ENCODE measurements around the gene SCN8A. TPM values are rescaled to one million over a fixed set of nuclear protein-coding genes. Genes with fewer than 3 reads are reported as not detected.
A peak's percentile ranks its signal among the peaks of the same experiment; 100 is the strongest.

The SCN8A gene
- total and polyA plus RNA-seq, 12 donors = 0.01 to 1.6 (median 0.35) TPM; not detected in 1

DNA sequence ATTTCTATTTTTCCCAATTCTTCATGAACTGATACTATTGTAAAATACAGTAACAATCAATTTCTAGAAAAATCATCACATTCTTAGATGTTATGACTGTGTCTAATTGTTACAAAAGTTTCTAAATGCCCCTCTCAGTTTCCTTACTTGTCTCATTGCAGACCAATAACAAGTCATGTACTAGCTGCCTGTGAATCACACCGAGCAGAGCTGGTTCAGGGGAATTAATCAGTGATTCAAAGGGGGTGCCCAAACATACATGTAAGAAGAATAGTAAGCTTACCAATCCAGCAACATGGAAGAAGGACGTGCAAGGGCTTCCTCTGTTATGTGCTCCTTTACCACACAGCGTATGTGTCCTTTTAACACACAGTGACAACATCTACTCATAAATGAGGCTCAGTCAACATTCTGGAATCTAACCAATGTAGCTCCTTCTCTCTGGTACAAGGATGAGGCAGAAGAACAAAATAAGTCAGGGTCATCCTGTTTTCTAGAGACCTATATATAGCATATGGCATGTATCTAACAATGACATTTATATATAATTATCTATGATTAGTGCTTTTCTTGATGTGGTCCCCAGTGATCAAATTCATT, 126.4 kb downstream of the SCN8A start:
- TF ChIP-seq, protein P1, sequence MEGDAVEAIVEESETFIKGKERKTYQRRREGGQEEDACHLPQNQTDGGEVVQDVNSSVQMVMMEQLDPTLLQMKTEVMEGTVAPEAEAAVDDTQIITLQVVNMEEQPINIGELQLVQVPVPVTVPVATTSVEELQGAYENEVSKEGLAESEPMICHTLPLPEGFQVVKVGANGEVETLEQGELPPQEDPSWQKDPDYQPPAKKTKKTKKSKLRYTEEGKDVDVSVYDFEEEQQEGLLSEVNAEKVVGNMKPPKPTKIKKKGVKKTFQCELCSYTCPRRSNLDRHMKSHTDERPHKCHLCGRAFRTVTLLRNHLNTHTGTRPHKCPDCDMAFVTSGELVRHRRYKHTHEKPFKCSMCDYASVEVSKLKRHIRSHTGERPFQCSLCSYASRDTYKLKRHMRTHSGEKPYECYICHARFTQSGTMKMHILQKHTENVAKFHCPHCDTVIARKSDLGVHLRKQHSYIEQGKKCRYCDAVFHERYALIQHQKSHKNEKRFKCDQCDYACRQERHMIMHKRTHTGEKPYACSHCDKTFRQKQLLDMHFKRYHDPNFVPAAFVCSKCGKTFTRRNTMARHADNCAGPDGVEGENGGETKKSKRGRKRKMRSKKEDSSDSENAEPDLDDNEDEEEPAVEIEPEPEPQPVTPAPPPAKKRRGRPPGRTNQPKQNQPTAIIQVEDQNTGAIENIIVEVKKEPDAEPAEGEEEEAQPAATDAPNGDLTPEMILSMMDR (IDR thresholded peaks at IDR 0.05) = no peak
- H3K27me3 ChIP-seq = peaks cover 0 to 29% (median 11%) of the 10 kb centered on the region in 7 donors
- H3K9me3 ChIP-seq = no peaks in the 10 kb centered on the region
- H3K27ac ChIP-seq = no peak overlapping the region
- DNase-seq (no peak), ATAC-seq (no peak)
- no peaks in the 10 kb centered on the region for H3K36me3 ChIP-seq
- intact Hi-C loops (cut with DNase I) = no loop called here
- peaks cover 0 to 9% (median 6%) of the 10 kb centered on the region in 9 donors for H3K4me1 ChIP-seq
- no peak overlapping the region for H3K4me3 ChIP-seq
- 92 to 93% methylated on average over 3 of the region's 3 CpGs for WGBS, 2 donors

- Histone ChIP-seq H3K4me3 (peak overlapping the region in 7 of 10 donors; percentile 4 to 33 (median 25)), H3K4me1 (peaks cover 0 to 9% (median 6%) of the 10 kb centered on the region in 9 donors), H3K27me3 (peaks cover 0 to 46% (median 25%) of the 10 kb centered on the region in 7 donors), H3K36me3 (no peaks in the 10 kb centered on the region), H3K9me3 (no peaks in the 10 kb centered on the region), H3K27ac (no peak overlapping the region)
- DNase-seq = peak; percentile 7 to 45
- TF ChIP-seq, protein P1 (IDR thresholded peaks at IDR 0.05) = peak in 5 of 9 donors; percentile 10 to 33 (median 18)
- ATAC-seq = peak in 6 of 8 donors; percentile 57 to 87 (median 79)
- intact Hi-C loops (cut with DNase I) = no loop called here
- 4 to 8% methylated on average over 44 of the region's 44 CpGs for WGBS, 2 donors
Observed at GRCh38 chr12:51721282-51721940, 130.4 kb downstream of the SCN8A start.

- H3K4me1 ChIP-seq = peaks cover 0 to 9% (median 6%) of the 10 kb centered on the region in 9 donors
- TF ChIP-seq, protein P1 (IDR thresholded peaks at IDR 0.05) = no peak
- intact Hi-C loops (cut with DNase I) = no loop called here
- H3K4me3 ChIP-seq = no peak overlapping the region
- peaks cover 0 to 40% (median 25%) of the 10 kb centered on the region in 7 donors for H3K27me3 ChIP-seq
- ATAC-seq (no peak), DNase-seq (no peak)
- H3K27ac ChIP-seq = no peak overlapping the region
- no peaks in the 10 kb centered on the region for H3K9me3 ChIP-seq
- no peaks in the 10 kb centered on the region for H3K36me3 ChIP-seq
Observed at GRCh38 chr12:51722431-51722830, 131.4 kb downstream of the SCN8A start.

GRCh38 chr12:51726161-51726560, 135.1 kb downstream of the SCN8A start:
- intact Hi-C loops (cut with DNase I) = no loop called here
- WGBS, 2 donors = 97% methylated on average over 1 of the region's 1 CpG

More at GRCh38 chr12:51726161-51726560, 135.1 kb downstream of the SCN8A start:
- H3K27ac ChIP-seq = no peak overlapping the region
- no peak overlapping the region for H3K4me3 ChIP-seq
- peaks cover 0 to 8% (median 6%) of the 10 kb centered on the region in 9 donors for H3K4me1 ChIP-seq
- peaks cover 0 to 30% (median 20%) of the 10 kb centered on the region in 7 donors for H3K27me3 ChIP-seq
- no peak for ATAC-seq
- no peaks in the 10 kb centered on the region for H3K9me3 ChIP-seq
- H3K36me3 ChIP-seq = no peaks in the 10 kb centered on the region
- DNase-seq = no peak
- TF ChIP-seq, protein P1 (IDR thresholded peaks at IDR 0.05) = no peak

Measured in heart right ventricle (tissue), 16 donors.